ENCODE results near the gene NR3C1. TPM values are rescaled to one million over a fixed set of nuclear protein-coding genes. Genes with fewer than 3 reads are reported as not detected.

Gene NR3C1
- total RNA-seq, 1 donor from 2014 or later: 2.3 TPM

DNA sequence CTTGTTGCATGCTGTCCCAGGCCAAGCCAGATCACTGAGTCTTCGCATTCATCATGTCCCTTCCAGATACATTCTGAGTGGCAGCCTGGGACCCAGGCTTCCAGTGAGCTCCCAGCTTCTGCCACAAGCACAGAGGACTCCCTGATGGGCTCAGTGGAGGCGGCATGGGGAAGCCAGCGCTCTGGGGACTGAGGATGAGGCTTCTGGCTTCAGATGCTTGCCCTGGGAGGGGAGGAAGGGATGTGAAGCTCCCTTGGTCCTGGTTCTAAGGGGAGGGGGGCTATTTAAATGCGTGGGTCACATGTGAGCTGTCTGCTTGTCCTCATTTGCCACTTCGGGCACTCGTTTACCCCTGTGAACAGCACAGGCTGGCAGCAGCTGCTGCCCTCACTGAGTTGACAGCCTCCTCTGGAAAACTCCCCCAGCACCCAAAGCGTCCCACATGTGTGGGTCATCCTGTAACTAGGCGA, 174.0 kb downstream of the NR3C1 start:
- Mint-ChIP-seq H3K36me3 (ENCODE audit: unreplicated experiment) (no peaks in the 10 kb centered on the region), H3K4me1 (ENCODE audit: low read depth, unreplicated experiment) (peaks cover 13% of the 10 kb centered on the region), H3K4me3 (ENCODE audit: unreplicated experiment) (no peak overlapping the region), H3K9me3 (ENCODE audit: unreplicated experiment) (peaks cover 4% of the 10 kb centered on the region), H3K27me3 (ENCODE audit: unreplicated experiment) (peaks cover 4% of the 10 kb centered on the region), H3K27ac (ENCODE audit: unreplicated experiment) (no peak overlapping the region)
- TF ChIP-seq, protein P1, sequence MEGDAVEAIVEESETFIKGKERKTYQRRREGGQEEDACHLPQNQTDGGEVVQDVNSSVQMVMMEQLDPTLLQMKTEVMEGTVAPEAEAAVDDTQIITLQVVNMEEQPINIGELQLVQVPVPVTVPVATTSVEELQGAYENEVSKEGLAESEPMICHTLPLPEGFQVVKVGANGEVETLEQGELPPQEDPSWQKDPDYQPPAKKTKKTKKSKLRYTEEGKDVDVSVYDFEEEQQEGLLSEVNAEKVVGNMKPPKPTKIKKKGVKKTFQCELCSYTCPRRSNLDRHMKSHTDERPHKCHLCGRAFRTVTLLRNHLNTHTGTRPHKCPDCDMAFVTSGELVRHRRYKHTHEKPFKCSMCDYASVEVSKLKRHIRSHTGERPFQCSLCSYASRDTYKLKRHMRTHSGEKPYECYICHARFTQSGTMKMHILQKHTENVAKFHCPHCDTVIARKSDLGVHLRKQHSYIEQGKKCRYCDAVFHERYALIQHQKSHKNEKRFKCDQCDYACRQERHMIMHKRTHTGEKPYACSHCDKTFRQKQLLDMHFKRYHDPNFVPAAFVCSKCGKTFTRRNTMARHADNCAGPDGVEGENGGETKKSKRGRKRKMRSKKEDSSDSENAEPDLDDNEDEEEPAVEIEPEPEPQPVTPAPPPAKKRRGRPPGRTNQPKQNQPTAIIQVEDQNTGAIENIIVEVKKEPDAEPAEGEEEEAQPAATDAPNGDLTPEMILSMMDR (IDR thresholded peaks at IDR 0.05; ENCODE audit: partially characterized antibody, unreplicated experiment): no peak
- no peak for DNase-seq

DNA sequence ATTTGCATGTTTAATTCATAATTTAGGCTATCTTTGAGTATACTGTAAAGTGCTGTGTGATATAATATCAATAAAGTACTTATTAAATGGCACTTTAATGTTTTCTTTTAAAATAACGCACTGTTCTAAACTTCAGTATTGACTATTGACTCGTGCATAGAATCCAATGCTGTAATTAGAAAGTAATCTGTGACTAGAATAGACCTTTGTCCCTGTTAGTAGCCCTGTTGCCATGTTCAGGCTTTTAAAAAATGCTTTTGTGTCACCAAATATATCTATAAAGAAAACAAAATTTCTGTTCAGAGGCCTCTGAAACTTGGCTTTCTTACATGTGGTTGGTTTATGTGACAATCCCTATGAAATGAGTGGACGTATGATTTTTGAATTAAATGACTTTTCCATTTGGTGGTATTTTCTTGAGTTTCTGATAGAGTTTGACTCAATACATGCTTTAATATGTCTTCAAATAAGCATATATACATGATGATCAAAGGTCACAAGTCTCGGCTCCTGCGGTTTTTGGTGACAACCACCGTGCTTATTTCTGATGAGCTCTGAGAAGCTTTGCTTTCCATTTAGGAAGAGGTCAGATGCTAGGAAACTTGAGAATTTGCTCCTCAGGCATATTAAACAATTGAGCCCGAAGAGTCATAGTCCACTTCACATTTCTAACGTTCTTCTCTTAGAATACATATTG, 174.7 kb downstream of the NR3C1 start:
- TF ChIP-seq, protein P1 (IDR thresholded peaks at IDR 0.05; ENCODE audit: partially characterized antibody, unreplicated experiment): no peak
- Mint-ChIP-seq H3K27me3 (ENCODE audit: unreplicated experiment) (peaks cover 5% of the 10 kb centered on the region), H3K4me3 (ENCODE audit: unreplicated experiment) (no peak overlapping the region), H3K4me1 (ENCODE audit: low read depth, unreplicated experiment) (peaks cover 11% of the 10 kb centered on the region), H3K27ac (ENCODE audit: unreplicated experiment) (no peak overlapping the region), H3K36me3 (ENCODE audit: unreplicated experiment) (no peaks in the 10 kb centered on the region), H3K9me3 (ENCODE audit: unreplicated experiment) (peaks cover 4% of the 10 kb centered on the region)
- no peak for DNase-seq

All from glutamatergic neuron (in vitro differentiated cells).